ENCODE data around the gene CLRN1. TPM values are rescaled to one million over a fixed set of nuclear protein-coding genes. Genes with fewer than 3 reads are reported as not detected.

CLRN1 gene, protein sequence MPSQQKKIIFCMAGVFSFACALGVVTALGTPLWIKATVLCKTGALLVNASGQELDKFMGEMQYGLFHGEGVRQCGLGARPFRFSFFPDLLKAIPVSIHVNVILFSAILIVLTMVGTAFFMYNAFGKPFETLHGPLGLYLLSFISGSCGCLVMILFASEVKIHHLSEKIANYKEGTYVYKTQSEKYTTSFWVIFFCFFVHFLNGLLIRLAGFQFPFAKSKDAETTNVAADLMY
- not detected for total RNA-seq

DNA sequence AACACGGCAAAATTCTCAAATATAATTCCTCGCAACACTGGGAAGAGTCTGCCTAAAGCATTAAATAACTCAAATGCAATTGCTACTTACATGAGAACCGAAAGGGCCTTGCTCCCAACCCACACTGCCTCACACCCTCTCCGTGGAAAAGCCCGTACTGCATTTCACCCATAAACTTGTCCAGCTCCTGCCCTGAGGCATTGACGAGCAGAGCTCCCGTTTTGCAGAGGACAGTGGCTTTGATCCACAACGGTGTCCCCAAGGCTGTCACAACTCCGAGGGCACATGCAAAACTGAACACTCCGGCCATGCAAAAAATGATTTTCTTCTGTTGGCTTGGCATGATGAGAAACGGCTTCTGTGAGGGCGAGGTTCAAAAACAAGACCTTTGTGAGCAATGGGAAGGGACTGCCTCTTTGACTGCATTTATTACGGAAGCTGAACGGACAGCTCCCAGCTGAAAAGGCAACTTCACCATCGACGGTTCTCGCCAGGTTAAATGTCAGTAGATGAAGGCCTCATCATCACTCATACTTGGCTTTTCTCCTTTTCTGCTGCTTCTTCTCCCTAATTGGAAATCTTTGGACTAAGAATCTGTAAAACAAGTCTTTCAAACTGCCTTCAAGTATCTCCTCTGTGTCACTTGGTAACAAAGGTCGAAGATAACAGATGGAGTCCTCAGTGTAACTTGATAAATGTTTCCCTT, at the start of gene CLRN1:
TSS of gene CLRN1 (minus strand) at position 362 of the 706 bp plus-strand sequence. CDS start at position 343, 19 bp downstream.
- no peaks in the 10 kb centered on the region for H3K9me3 ChIP-seq

DNA sequence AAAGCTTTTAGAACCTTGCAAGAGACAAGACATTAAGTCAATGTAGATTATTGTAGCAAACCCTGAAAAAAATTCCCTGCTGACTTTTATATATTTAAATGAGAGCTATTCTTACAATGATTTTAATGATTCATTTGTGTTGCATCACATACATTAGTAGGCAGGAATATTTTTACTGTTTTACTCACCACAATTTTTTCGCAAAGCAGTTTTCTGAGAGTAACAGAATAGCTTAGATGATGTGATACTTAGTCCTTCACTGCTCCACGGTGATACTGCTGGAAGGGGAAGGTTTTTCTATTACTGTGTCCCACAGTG, 43.9 kb upstream of the CLRN1 start:
- DNase-seq (ENCODE audit: extremely low spot score in 2 of 2): no peak
- Histone ChIP-seq H3K27ac (no peak overlapping the region), H3K36me3 (no peaks in the 10 kb centered on the region), H3K9me3 (no peaks in the 10 kb centered on the region), H3K27me3 (no peaks in the 10 kb centered on the region), H3K4me3 (no peak overlapping the region), H3K4me1 (no peaks in the 10 kb centered on the region)
- TF ChIP-seq POLR2AphosphoS5 (IDR thresholded peaks at IDR 0.05; ENCODE audit: insufficient read depth in 1 of 2, low read depth in 1 of 2) (no peak), POLR2A (IDR thresholded peaks at IDR 0.05) (no peak)
- TF ChIP-seq, protein P1, sequence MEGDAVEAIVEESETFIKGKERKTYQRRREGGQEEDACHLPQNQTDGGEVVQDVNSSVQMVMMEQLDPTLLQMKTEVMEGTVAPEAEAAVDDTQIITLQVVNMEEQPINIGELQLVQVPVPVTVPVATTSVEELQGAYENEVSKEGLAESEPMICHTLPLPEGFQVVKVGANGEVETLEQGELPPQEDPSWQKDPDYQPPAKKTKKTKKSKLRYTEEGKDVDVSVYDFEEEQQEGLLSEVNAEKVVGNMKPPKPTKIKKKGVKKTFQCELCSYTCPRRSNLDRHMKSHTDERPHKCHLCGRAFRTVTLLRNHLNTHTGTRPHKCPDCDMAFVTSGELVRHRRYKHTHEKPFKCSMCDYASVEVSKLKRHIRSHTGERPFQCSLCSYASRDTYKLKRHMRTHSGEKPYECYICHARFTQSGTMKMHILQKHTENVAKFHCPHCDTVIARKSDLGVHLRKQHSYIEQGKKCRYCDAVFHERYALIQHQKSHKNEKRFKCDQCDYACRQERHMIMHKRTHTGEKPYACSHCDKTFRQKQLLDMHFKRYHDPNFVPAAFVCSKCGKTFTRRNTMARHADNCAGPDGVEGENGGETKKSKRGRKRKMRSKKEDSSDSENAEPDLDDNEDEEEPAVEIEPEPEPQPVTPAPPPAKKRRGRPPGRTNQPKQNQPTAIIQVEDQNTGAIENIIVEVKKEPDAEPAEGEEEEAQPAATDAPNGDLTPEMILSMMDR (IDR thresholded peaks at IDR 0.05): no peak
- intact Hi-C loops (cut with DNase I): no loop called here

More for the DNA sequence above, at the start of gene CLRN1:
- no peak for TF ChIP-seq POLR2A (IDR thresholded peaks at IDR 0.05)
- TF ChIP-seq, protein P1 (IDR thresholded peaks at IDR 0.05): no peak
- TF ChIP-seq POLR2AphosphoS5 (IDR thresholded peaks at IDR 0.05; ENCODE audit: insufficient read depth in 1 of 2, low read depth in 1 of 2): no peak
- DNase-seq (ENCODE audit: extremely low spot score in 2 of 2): no peak
- Histone ChIP-seq H3K27ac (no peak within 1 kb of the TSS), H3K36me3 (no peaks in the 10 kb centered on the region), H3K27me3 (no peaks in the 10 kb centered on the region), H3K4me3 (no peak within 1 kb of the TSS), H3K4me1 (no peaks in the 10 kb centered on the region)
- intact Hi-C loops (cut with DNase I): no loop called here

DNA sequence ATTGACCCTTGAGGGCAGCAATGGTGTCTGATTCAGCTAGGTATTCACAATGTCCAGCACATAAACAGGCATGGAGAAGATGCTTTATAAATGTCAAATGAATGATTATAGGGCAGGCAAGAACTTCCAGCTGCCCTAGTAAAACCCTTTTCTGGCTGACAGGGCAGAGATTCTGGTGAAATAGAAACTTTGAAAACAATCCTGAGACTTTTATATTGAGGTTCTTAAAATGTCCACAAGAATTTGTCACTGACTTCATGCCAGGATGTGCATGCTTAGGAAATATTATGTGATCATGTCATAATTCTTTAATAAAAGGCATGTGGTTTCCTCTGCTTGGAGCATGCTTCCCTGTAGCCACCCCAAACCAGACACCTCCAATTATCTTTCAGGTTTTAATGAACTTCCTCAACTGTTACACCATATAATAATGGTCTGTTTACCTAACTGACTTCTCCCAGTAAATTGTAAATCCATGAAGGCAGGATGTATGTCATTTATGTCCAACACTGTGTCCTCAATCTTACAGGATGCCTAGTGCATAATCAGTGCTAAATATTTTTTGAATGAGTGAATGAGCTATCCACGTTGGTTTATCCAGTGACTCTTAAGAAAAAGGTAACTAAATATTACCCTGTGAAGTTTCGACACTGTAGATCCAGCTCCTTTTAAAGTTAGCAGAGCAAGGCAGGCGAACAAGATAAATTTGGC, 43.4 kb upstream of the CLRN1 start:
- DNase-seq (ENCODE audit: extremely low spot score in 2 of 2): no peak
- Histone ChIP-seq H3K9me3 (no peaks in the 10 kb centered on the region), H3K4me1 (no peaks in the 10 kb centered on the region), H3K27me3 (no peaks in the 10 kb centered on the region), H3K27ac (no peak overlapping the region), H3K36me3 (no peaks in the 10 kb centered on the region), H3K4me3 (no peak overlapping the region)
- intact Hi-C loops (cut with DNase I): no loop called here
- TF ChIP-seq POLR2AphosphoS5 (IDR thresholded peaks at IDR 0.05; ENCODE audit: insufficient read depth in 1 of 2, low read depth in 1 of 2): no peak
- no peak for TF ChIP-seq POLR2A (IDR thresholded peaks at IDR 0.05)
- TF ChIP-seq, protein P1 (IDR thresholded peaks at IDR 0.05): no peak

DNA sequence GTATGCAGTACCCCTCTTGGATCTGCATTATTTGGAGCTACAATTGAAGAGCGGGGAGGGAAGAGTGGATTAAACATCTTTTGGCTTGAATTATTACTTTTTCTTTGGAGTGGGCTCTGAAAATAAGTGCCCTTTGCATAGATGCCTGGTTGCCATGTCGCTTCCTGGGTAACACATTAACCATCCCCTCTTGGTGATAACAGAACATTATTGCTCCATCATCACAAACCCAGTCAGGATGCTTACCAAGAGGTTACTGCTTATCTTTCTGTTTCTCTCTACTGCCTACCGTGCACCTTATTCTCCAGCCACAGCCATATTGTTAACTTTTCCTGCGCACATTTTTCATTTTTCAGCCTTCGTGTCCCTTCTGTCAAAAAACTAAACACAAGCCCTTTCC, 42.7 kb upstream of the CLRN1 start:
- no peak for DNase-seq (ENCODE audit: extremely low spot score in 2 of 2)
- H3K9me3 ChIP-seq: no peaks in the 10 kb centered on the region
- no peaks in the 10 kb centered on the region for H3K4me1 ChIP-seq
- no peak overlapping the region for H3K27ac ChIP-seq
- no peaks in the 10 kb centered on the region for H3K36me3 ChIP-seq
- H3K27me3 ChIP-seq: no peaks in the 10 kb centered on the region
- no peak overlapping the region for H3K4me3 ChIP-seq
- intact Hi-C loops (cut with DNase I): no loop called here
- TF ChIP-seq POLR2AphosphoS5 (IDR thresholded peaks at IDR 0.05; ENCODE audit: insufficient read depth in 1 of 2, low read depth in 1 of 2) (no peak), POLR2A (IDR thresholded peaks at IDR 0.05) (no peak)
- TF ChIP-seq, protein P1 (IDR thresholded peaks at IDR 0.05): no peak

Data from vagina (tissue), 2 donors.